K562 (cell line): ENCODE measurements around the gene YOD1. TPM values are rescaled to one million over a fixed set of nuclear protein-coding genes. Genes with fewer than 3 reads are reported as not detected.

Experiments used
- BRF1 ChIP-seq: IDR thresholded peaks from 3 replicates; pipeline ENCODE4 v1.6.1; 2011; ENCODE audit warnings: borderline replicate concordance, mild to moderate bottlenecking; ENCODE audit not compliant: insufficient read length; ENCODE audit errors: extremely low read depth
- C11orf30 ChIP-seq: fragments of 450-650 bp; IDR thresholded peaks from 2 replicates; pipeline ENCODE4 v1.6.1; 2016; ENCODE audit warnings: low read depth, mild to moderate bottlenecking
- CBFA2T3 ChIP-seq: fragments of 450-650 bp; IDR thresholded peaks from 2 replicates; pipeline ENCODE4 v1.6.1; 2017
- CEBPB ChIP-seq: fragments of 450-650 bp; IDR thresholded peaks from 2 replicates; pipeline ENCODE4 v1.6.1; 2016; ENCODE audit warnings: missing genetic modification characterization, missing compliant biosample characterization
- ESRRB ChIP-seq: fragments of 250-450 bp; sonication (Bioruptor Pico); IDR thresholded peaks from 2 replicates; pipeline ENCODE4 v1.5.0; 2020; ENCODE audit warnings: mild to moderate bottlenecking, moderate library complexity, borderline replicate concordance
- LCOR ChIP-seq: sonication (generic); formaldehyde crosslinking; IDR thresholded peaks from 2 replicates; pipeline ENCODE4 v1.8.0; 2022; ENCODE audit warnings: mild to moderate bottlenecking, missing genetic modification reagents
- MAFG ChIP-seq: fragments of 450-650 bp; conservative IDR thresholded peaks from 2 replicates; pipeline ENCODE4 v1.6.1; 2016; ENCODE audit warnings: missing genetic modification characterization, missing compliant biosample characterization
- NCOA2 ChIP-seq, 2 experiments: fragments of 450-650 bp; IDR thresholded peaks; 2 replicates each; pipeline ENCODE4 v1.6.1; 2018; ENCODE audit warnings: mild to moderate bottlenecking in 2 of 2, moderate library complexity in 1 of 2; ENCODE audit not compliant: partially characterized antibody in 2 of 2
- SETDB1 ChIP-seq: IDR thresholded peaks from one replicate; pipeline ENCODE4 v1.6.1; 2012; ENCODE audit warnings: low read length, control low read depth, inconsistent platforms
- SMAD4 ChIP-seq: fragments of 250-450 bp; sonication (Bioruptor Pico); conservative IDR thresholded peaks from 2 replicates; pipeline ENCODE4 v1.8.0; 2021; ENCODE audit warnings: inconsistent platforms, mild to moderate bottlenecking, moderate library complexity
- SMARCE1 ChIP-seq: fragments of 450-650 bp; IDR thresholded peaks from 2 replicates; pipeline ENCODE4 v1.7.1; 2016; ENCODE audit warnings: mild to moderate bottlenecking
- TBP ChIP-seq: optimal IDR thresholded peaks from 2 replicates; pipeline ENCODE3; 2011; ENCODE audit warnings: low read depth, low read length, improper control_type of control experiment
- TEAD2 ChIP-seq: fragments of 450-650 bp; IDR thresholded peaks from 2 replicates; pipeline ENCODE4 v1.6.1; 2016; ENCODE audit warnings: missing genetic modification characterization, control low read depth, missing compliant biosample characterization
- TRIM28 ChIP-seq: fragments of 450-650 bp; IDR thresholded peaks from 2 replicates; pipeline ENCODE4 v1.6.1; 2017
- ZNF280A ChIP-seq: fragments of 450-650 bp; IDR thresholded peaks from 2 replicates; pipeline ENCODE4 v1.6.1; 2018; ENCODE audit warnings: mild to moderate bottlenecking, low read depth; ENCODE audit not compliant: partially characterized antibody
- ZNF707 ChIP-seq: fragments of 250-450 bp; sonication (Bioruptor Pico); conservative IDR thresholded peaks from 2 replicates; pipeline ENCODE4 v1.8.0; 2022; ENCODE audit warnings: inconsistent platforms, mild to moderate bottlenecking, moderate library complexity
- polyA plus RNA-seq, 8 experiments: library from polyadenylated mRNA; depleted of rRNA in 4 of 8; stranded (reverse) in 5 of 8; unstranded in 3 of 8; fragments of >200 nt; fragmentation: Nextera tagmentation in 2 of 8; fragmentation: Illumina TruSeq in 1 of 8; extraction: Ambion mirVana in 2 of 8; extraction: Trizol in 1 of 8; gene quantifications; 2 replicates each; pipeline versions ENCODE4 v1.2.1 to v1.2.3, GENCODE V29; 2011 to 2014; ENCODE audit warnings: inconsistent platforms in 1 of 8, missing spikeins in 1 of 8
- total RNA-seq, 7 experiments: library from RNA; depleted of rRNA in 6 of 7; stranded (reverse); fragments of >200 nt in 6 of 7; fragmentation: Illumina TruSeq in 2 of 7; extraction: Trizol in 2 of 7; gene quantifications; 2 replicates each; pipeline versions ENCODE4 v1.2.1 to v1.2.3, GENCODE V29; 2011 to 2021; ENCODE audit warnings: low replicate concordance in 1 of 7
- TF ChIP-seq, protein P1 (sequence below): fragments of 250-450 bp; sonication (Bioruptor Pico); IDR thresholded peaks from 2 replicates; pipeline ENCODE4 v1.8.0; 2022; ENCODE audit warnings: inconsistent platforms
- TF ChIP-seq, protein P2 (sequence below): fragments of 250-450 bp; sonication (Bioruptor Pico); IDR thresholded peaks from 2 replicates; pipeline ENCODE4 v1.6.1; 2021; ENCODE audit warnings: mild to moderate bottlenecking
- TF ChIP-seq, protein P3 (sequence below): fragments of 450-650 bp; IDR thresholded peaks from 2 replicates; pipeline ENCODE4 v1.6.1; 2017; ENCODE audit warnings: mild to moderate bottlenecking, moderate library complexity

Gene YOD1
- total and polyA plus RNA-seq, 9 of the 15 experiments (the other 6 are each of a cell fraction or from before 2014, with no cell fraction given) = 18.2 to 78.1 (median 46.9) TPM

DNA sequence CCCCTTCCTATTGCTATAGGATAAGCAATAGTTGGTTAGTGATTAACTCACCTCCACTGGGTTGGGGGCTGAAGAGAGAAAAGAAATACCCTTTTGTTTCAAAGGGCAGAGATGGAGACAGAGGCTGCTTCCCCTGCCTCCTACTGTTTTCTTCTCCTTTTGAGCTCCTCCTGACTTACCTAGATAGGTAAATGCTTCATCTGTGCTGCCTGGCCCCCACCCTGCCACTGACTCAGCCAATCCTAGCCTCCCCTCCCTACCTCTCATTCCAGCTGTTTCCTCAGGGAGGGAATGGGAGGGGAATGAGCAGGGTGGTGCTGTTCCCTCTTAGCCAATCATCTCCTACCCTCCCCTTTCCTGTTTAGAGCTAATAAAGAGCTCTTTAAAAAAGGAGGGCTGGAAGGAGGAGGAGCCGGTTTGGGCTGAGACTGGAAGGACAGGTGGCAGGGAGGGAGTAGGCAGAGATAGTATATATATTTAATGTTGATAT, 18.4 kb downstream of the YOD1 start, which contains the start of gene C1orf116 (continued):
- TF ChIP-seq ZNF707 (CRISPR knock-in tag) = no peak
- no peak for TF ChIP-seq TRIM28
- TF ChIP-seq SETDB1 = no peak
- no peak for TF ChIP-seq CEBPB (tag)
- TF ChIP-seq ESRRB (CRISPR knock-in tag) = no peak
- TF ChIP-seq SMARCE1 = 0 out of 2 replicates have a peak, but pooled peaks have one; percentile 10
- TF ChIP-seq CBFA2T3 = peak; percentile 33; the same call in 1 of the 2 replicates
- TF ChIP-seq, protein P1, sequence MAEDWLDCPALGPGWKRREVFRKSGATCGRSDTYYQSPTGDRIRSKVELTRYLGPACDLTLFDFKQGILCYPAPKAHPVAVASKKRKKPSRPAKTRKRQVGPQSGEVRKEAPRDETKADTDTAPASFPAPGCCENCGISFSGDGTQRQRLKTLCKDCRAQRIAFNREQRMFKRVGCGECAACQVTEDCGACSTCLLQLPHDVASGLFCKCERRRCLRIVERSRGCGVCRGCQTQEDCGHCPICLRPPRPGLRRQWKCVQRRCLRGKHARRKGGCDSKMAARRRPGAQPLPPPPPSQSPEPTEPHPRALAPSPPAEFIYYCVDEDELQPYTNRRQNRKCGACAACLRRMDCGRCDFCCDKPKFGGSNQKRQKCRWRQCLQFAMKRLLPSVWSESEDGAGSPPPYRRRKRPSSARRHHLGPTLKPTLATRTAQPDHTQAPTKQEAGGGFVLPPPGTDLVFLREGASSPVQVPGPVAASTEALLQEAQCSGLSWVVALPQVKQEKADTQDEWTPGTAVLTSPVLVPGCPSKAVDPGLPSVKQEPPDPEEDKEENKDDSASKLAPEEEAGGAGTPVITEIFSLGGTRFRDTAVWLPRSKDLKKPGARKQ (CRISPR knock-in tag) = no peak
- no peak for TF ChIP-seq TBP
- TF ChIP-seq TEAD2 (tag) = no peak
- 0 out of 2 replicates have a peak, but pooled peaks have one; percentile 35 for TF ChIP-seq LCOR (CRISPR knock-in tag)
- no peak for TF ChIP-seq BRF1
- no peak for TF ChIP-seq MAFG (tag)
- TF ChIP-seq, protein P2, sequence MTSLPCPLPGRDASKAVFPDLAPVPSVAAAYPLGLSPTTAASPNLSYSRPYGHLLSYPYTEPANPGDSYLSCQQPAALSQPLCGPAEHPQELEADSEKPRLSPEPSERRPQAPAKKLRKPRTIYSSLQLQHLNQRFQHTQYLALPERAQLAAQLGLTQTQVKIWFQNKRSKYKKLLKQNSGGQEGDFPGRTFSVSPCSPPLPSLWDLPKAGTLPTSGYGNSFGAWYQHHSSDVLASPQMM (CRISPR knock-in tag) = no peak
- no peak for TF ChIP-seq ZNF280A
- no peak for TF ChIP-seq NCOA2 (IDR thresholded peaks at IDR 0.05; ENCODE audit: partially characterized antibody in 2 of 2)
- TF ChIP-seq C11orf30 = peak; percentile 56
- TF ChIP-seq, protein P3, sequence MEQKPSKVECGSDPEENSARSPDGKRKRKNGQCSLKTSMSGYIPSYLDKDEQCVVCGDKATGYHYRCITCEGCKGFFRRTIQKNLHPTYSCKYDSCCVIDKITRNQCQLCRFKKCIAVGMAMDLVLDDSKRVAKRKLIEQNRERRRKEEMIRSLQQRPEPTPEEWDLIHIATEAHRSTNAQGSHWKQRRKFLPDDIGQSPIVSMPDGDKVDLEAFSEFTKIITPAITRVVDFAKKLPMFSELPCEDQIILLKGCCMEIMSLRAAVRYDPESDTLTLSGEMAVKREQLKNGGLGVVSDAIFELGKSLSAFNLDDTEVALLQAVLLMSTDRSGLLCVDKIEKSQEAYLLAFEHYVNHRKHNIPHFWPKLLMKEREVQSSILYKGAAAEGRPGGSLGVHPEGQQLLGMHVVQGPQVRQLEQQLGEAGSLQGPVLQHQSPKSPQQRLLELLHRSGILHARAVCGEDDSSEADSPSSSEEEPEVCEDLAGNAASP = no peak
- no peak for TF ChIP-seq SMAD4 (CRISPR knock-in tag)
